ENCODE data around the gene JARID2.

JARID2 gene

DNA sequence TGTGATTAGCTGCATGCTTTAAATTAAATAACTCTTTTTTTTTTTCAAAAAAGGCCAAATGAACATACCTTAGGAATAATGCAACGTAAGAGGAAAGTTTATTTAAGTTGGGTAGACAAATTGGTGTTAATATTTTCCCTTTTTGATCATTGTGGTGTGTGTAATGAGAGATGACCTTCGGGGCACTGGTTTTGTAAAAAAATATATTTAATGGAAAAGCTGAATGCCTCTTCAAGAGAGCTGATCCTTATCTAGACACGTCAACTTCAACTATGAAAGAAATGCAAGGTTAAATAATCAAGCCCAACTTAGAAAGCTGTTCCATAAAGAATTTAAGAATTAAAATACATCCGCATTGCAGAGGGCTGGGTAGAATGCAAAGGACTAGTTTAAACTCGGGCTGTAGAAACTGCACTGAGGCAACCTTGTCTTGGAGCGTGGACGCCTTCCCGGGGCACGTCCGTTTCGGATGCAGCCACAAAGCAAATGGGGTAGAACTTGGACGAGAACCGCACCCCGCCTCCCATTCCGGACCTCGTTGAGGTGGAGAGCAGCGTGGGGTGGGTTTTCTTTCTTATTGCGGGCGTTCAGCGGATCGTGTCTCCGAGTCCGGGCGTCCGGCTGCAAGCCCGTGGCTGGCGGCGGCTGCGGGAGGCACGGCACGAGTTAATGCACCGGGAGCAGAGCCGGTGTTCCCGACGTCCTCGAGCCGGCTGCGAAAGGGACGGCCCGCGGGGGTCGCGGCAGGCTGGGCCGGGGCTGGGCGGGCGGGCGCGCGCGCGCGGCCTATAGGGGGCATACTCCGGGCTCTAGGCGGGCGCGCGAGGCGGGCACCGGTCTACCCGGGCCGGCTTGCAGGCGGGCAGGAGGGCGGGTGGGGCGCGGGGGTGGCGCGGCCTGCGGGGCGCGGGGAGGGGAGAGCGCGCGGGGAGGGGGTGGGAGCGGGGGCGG is 1.9 kb downstream of the JARID2 start:
- peak; percentile 83 for DNase-seq

DNA sequence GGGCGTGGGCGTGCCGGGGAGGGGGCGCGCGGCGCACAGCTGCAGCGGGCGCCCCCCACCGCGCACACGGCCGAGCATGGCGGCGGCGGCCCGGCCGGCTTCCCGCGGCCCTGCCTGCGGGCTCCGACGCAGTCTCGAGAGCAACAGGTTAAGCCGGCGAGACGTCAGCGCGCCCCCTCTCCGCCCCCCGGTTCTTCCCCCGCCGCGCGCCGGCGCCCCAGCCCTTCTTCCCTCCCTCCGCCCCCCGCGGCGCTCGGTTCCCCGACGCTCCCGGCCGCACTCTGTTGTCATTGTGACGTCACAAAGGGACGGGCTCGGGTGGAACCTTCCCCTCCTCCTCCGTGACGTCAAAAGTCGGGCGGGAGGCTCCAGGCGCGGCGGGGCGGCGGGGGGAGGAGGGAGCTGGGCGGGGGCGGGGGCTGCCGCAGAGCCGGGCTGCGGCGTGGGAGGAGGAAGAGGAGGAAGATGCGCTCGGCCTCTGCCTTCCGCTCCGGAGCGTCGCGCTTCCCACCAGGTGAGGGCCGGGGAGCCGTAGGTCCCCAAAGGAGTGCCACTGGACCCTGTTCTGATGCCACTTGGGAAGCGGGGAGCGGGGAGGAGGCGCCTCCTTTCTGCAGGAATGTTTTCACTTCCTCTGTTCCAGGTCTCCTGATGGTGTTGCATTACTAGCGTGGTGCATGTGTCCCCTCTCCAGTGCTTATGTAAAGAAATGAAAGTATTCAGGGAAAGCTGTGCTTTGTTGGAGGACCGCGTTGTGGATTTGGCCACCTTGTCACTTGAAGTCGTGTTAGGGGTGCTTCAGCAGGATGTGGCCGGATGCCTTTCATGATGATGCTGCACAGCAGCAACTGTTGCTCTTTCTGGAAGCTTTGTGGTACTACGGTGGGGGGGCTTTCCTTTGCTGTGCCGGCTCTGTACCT is 2.8 kb downstream of the JARID2 start:
- DNase-seq: peak; percentile 97

DNA sequence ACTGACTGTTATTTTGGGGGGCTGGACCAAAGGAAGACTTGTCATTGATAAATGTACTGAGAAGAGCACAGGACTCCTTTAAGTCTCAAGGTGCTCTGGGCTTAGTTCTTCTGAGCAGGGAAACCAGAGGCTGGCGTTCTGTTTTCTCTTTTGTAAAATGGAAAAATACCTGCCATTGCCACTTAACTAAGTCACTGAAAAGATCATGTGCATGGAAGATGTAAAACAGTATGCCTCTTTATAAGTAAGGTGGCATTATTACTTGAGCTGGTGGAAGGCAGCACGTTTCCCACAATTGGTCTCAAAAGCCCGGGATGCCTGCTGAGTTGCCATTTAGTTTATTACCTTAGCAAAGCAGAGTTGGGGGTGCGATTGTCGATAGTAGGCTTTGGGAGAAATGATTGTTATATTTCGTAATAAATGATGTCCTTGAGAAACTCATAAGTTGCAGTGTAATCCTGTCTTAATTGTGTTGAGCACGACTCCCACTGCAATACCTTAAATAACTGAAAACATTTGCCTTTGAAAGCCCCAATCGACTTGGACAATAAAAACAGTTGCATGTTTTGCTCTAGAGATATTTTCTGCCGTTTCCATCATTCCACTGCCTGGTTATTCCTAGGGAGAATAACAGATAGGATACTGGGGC is 3.6 kb downstream of the JARID2 start:
- no peak for DNase-seq

DNA sequence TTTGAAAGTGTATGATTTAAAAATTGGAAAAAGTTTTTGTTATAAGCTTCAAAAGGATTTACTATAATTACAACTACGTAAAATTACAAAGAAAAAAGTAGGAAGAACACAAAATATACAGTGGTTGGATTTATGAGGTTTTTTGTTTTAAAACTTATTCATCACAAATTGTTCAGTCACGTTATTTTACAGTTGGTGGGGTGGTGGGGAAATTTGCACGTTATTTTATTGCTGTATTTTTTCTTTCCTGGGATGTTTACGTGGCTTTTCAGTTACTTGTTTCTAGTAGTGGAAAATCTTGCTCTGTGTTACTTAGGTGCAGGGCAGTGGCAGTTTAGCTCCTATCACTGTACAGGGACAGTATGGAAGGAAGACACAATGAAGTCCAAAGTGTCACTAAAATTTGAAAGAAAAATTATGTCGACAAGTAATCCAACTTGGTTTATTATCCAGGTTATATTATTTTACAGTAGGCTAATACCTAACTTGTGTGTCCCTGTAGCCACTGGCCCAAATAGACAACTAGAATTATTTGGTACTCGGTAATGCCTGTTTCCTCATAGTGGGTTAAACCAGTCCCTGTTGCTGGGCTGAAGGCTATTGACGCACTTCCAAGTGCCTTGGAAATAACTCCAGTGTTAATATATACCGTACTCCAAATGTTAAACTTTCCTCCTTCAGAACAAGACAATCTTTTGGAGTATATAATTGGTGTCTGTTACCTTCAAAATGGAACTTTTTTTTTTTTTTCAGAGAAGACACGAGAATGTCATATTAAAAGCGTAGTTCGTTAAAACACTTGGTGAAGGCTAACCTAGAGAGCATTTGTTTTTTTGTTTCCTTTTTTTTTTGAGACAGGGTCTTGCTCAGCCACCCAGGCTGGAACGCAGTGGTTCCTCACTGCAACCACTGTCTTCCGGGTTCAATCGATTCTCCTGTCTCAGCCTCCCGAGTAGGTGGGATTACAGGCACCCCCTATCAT is 4.6 kb downstream of the JARID2 start:
- DNase-seq: no peak

DNA sequence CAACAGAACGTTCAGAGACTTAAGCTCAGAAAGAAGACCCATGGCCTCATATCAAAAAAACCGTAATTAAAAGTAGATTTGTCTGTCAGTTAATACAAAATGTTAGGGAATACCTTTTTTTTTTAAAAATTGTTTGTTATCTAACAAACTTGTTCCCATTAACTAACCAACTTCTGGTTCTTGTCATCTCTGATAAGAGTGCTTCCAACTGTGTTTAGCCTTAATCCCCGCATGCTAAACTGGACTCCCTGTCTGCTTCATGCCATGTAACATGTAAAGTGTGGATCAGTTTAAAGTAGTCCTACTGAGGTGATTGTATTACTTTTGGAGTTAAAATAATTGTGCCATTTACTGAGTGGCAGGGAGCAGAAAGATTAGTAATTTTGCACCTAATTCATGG is 6.3 kb downstream of the JARID2 start:
- DNase-seq: no peak

DNA sequence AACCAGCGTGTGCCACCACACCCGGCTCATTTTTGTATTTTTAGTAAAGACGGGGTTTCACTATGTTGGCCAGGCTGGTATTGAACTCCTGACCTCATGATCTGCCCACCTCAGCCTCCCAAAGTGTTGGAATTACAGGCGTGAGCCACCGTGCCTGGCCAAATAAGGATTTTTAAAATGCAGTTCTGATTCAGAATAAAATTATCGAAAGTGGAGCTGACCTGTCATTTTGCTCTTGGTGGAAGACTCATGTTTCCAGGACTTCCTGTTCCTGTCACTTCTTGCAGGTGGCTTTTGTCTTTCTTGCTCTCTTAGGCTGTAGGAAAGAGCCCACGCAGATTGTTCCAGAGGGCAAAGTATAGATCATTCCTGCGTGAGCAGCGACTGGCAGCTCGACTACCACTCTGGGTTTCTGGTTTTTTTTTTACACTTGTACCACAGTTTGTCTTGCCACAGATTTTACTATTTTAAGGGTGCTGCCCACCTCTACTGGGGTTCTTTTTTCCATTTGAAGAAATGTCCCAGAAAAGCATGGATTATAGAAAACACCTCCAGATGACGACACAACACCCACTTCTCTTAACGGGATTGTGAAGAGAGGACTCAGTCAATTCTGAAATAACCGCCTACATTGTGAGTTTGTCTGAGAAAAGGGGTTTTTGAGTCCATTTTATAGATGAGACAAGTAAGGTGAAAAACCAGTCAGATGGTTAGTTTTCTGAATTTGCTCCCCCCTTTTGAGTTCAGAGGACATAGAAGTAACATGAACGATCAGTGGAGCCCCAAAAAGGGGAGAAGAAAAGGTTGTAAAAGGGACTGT is 7.5 kb downstream of the JARID2 start:
- DNase-seq: no peak

DNA sequence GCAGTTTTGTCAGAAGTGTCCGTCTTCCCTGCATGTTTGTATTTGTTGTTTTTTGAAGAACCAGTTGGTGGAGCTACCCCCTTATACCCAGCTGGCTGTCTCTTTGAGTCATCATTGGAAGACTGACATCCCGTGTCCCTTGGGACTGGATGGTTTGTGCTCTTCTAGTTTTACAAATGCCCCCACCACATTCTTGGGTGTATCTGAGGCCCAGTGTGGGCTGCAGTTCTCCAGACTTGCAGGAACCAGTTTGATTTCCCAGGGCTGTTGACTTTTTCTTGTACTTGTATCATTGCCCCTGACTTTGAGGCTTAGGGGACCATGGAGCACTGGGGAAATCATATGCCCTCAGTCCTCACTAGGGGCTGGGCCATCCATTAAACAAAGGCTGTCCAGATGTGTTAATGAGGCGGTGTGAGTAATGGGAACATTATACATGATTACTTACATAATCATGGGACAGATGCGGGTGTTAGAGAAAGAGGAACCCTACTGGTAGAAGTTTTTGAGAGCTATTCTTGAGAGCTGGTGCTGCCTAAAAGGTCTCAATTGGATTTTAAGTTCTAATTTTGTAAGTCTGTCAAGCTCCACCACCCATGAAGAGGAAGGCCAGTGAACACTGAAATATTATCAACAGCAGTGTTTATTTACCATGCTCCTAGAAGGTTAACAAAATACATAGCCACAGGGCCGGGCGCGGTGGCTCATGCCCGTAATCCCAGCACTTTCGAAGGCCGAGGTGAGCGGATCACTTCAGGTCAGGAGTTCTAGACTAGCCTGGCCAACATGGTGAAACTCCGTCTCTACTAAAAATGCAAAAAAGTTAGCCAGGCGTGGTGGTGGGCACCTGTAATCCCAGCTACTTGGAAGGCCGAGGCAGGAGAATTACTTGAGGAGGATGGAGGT is 8.5 kb downstream of the JARID2 start:
- DNase-seq: peak; percentile 66

DNA sequence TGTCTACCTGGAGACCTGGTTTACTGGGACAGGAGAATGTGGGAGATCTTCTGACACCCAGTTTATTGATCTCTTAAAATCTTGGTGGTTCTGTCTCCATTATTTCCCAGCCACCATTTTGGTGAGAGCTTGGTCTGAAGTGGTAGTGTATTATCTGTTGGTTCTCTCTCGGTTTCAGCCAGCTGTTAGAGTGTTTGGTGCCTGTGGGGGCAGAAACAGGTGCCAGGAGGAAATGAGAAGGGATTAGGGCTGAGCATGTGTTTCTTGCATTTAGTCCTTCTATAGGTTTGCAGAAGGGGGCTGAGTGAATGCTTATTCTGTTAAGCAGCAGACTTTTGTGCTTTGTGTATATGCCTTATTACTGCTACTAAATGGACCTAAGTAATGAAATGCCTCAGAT is 9.6 kb downstream of the JARID2 start:
- DNase-seq: no peak

DNA sequence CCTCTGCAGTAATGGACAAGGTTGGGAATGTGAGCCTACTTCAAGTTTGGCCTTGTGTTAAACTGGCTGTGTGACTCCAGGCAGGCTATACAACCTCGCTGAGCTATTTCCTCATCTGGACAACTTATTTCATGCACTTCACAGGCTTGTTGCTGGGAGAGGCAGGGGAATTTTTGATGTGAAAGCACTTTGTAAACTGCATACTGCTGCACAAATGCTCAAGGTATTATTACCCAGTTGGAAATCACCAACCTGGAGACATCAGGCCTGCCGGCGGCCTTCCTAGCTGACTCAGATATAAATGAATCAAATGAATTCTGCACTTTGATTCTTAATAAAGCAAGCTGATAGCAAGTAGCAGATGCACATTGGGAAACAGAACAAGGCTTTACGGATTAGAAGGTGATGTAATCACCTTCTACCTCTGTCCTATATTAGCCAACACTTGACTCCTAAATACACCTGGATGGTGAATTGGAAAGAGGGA is 10.1 kb downstream of the JARID2 start:
- DNase-seq: no peak

DNA sequence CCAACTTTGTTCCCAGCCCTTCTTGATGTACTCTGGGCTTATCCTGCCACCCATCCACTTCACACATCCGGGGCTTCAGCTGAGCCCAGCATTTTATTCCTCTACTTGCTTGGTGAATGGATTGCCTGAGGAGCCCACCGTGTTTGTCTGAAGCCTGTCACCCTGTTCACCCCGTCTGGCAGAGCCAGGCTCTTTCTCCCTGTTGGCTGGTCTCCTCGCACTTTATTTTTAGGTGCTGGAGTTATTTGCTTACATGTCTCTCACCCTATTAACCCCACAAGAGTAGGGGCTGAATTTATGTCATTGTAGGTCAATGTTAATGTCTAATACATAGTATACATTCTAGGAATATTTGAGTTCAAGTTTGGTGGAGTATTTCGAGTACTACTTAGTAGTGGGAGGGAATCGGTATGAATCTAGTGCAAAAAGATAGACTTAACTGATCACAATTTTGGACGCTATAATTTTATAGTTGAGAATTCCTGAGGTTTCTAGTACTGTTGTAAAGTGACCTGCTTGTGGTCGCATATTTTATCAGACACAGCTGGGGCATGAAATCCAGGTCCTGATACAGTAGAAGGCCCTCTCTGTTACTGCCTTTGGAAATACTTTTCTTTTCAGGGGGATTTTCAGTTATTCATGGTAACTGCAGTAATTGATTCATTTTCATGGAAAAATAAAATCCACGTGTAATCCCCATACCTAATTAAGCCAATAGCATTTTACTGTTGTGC is 10.8 kb downstream of the JARID2 start:
- no peak for DNase-seq

DNA sequence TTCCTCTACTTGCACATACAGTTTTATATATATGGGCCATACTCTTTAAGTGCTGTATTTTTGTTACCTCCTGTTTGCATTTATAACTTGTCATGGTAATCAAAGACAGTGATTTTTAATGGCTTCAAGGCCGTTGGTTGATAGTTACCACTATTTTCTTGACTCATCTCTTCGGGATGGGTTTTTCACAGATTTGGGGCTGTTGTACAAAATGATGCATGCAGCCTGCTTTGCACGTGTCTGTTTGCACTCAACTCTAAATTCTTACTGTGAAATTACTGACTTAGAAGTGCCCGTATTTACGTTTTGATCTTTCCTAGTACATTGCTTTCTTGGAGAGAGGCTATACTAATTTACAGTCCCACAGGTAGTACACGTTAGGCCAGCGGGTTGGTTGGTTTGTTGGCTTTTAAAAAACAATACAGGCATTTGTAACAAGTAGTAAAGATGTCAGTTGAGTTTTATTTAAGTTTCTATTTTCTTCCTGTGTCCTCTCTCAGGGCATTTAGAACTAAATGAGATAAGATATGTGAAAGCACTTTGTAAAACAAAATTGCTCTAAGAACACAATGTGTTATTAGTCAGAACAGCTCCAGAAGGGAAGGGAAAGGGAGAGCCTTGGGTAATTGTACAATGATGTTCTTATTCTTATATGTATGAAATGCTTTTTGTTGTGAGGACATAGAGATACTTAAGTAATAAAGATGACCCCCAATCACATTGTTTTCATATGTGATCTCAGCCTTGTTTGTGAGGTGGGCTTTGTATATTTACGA is 11.7 kb downstream of the JARID2 start:
- no peak for DNase-seq

DNA sequence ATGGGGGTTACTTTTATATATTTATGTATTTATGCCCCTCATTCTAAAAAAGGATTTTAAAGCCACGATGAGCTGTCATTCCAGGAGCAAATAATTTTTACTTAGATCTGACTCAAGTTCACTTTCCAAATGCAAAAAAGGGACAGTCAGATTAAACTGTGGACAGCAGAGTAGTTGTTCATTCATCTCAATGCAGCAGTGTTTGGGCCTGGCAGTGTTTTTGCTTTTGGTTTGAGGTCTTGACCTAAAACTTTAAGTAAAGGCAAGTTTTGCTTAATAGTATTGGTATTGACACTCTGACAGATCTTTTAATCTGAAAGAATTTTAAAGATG is 13.9 kb downstream of the JARID2 start:
- DNase-seq: no peak

DNA sequence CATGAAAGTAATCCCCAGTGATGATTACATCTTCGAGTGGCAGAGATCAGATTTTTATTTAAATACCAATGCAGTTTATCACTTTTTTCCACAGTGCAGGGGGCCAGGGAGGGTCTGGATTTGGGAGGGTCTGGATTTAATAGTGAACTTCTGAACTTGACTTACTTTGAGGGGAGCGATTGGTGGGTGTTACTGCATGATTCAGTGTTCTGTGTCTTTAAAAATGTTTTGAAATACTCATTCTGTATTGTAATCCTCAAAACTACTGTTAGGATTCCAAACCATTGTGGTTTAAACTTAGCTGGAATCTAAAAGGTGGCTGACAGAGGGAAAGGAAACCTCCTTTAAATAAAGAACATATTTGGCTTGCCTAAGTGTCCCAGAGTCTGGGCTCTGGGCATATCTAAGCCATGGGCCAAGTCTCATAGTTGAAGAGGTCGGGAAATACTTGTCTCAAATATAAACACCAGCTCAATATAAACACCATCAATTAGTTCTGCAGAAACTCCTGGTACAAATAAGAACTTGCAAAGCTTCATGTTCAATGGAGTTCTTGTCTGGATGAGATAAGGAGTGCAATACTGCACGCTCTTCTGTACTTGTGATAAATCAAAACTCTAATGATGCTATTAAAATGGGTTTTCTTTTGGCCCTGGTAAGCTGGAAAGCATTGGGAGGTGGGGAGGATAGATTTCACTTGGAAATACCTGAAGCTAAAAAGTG is 14.4 kb downstream of the JARID2 start:
- DNase-seq: no peak

DNA sequence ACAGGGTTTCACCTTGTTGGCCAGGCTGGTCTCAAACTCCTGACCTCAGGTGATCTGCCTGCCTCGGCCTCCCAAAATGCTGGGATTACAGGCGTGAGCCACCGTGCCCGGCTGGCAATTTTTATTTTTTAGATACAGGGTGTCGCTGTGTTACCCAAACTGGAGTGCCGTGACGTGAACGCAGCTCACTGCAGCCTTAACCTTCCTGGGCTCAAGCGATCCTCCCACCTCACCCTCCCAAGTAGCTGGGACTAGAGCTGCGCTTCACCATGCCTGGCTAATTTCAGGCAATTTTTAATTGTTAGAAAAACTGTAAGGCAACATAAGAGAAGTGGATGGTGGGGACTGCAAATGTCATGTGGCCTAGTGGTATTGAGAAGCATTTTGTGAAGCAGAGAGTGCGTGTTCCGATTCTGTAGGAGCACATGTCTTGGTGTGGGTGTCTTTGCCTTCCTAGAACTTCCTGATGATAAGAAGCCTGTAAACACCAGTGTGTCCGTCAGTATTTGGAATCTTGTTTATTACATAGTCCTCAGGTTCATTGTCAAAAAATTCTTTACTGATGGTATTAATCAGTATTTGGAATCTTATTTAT is 18.0 kb downstream of the JARID2 start:
- no peak for DNase-seq

DNA sequence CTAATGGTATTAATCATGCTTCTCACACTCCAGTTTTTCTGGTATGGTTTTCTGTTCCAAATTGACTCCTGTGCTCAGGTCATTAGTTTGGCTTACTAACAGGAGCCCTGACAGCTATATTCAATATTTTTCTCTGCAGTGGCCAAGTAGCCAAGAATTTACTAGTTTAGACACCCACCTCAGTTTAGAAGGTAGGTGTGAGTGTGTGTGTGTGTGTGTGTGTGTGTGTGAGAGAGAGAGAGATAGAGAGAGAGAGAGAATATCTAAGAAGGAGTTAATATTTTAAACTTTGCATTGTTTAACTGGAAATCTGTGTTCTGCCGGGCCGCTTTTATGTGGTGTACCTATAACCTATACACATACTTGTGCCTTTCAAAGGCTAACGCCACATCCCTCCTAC is 18.5 kb downstream of the JARID2 start:
- DNase-seq: no peak

DNA sequence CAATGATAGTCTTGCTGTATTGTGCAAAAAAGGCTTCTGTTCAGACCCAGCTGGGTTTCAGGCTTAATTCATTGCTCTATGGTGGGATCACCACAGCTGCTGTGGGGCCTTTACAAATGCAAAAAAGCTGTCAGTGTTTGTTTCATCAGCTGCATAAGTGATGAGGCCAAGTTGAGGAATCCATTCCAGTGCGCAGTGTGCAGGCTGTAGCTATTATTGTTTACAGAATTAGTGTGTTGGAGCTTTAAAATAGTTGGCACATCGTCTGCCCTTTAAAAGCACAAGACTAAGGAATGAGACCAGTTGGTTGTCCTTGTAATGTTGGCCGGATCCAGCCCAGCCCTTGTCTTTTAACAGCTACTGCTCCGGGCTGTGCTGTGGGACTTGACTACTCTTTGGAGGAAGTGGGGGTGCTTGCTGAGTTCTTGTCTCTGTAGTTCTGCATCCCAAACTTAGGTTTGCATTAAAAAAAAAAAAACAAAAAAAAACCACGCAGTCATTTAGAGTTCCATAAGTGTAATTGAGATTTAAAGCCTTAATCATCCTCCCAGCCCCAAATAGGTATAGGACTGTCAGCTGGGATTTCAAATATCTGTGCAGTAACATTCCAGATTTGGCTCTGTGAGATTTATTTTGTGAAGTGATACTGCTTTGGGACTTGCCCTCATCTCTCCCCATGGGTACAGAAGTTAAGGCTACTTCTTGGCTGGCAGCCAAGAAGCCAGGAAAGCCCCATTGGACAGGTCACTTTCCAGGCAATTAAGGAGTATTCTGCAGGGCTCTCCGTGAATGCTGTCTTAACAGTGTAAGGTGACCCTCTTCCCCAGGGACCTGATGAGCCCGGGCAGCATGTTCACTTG is 19.3 kb downstream of the JARID2 start:
- DNase-seq: no peak

All from islet precursor cell (in vitro differentiated cells).